CMK (cell line): ENCODE measurements around the gene RNF222.

Source experiments
- DNase-seq: peaks from one replicate; pipeline ENCODE4 v3.0.0-alpha.2; 2010; ENCODE audit warnings: low read depth

RNF222 gene

DNA sequence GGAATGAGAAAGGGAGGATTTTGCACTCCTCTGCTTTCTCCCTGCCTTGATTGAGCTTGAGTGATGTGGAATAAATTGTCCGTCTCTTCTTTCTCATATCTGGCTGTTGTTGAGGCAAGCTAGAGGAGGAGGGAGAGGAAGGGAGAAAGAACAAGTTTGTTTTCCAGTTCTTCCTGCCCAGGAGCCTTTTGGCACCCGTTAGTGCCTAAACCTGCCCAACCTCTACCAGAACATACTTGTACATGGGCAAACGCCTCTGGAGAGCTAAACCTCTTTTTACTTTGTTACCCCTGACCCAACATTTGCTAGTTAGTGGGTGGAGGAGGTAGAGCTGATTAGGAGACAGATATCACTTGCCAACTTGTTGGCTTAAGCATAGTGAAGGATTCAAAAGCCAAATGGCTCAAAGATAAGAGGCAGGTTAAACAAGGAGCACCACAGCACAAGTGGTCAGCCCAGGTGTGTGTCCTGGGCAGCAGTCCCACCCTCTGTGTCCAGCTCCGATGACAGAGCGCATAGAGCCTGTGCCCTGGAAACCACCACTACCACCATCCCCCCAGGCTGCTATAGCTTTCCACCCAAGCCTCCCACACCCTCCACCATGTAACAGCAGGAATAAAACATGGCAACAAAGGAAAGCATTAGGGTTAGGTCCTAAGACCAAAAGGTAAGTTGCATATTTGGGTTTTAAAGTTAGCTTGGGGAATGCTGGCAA, 51.5 kb downstream of the RNF222 start:
- DNase-seq, result no peak

DNA sequence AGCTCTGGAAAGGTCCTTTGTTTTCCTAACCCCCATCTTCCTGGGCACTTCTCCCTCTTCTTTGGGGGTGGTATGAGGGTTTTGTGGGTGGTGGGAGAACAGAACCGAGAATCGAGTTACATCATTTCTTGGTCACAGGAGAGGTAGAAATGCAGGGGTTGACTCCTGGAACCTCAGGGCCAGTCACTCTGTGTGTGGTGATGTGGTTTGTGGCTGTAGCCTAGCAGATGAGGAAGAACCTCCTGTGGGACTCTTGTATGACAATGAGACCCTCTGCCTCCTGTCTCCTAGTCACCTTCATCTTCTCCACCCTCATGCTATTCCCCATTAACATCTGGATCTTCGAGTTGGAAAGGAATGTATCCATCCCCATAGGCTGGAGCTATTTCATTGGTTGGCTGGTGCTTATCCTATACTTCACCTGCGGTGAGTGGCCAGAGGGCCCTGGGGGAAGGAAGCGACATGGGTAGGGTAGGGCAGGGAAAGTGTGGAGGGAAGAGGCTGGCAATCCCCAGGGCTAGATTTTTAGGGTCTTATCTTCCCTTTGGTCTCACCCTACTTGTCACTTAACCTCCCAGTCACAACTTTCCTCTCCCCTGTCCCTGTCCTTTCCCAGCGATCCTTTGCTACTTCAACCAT, 52.5 kb downstream of the RNF222 start:
- DNase-seq, result no peak

DNA sequence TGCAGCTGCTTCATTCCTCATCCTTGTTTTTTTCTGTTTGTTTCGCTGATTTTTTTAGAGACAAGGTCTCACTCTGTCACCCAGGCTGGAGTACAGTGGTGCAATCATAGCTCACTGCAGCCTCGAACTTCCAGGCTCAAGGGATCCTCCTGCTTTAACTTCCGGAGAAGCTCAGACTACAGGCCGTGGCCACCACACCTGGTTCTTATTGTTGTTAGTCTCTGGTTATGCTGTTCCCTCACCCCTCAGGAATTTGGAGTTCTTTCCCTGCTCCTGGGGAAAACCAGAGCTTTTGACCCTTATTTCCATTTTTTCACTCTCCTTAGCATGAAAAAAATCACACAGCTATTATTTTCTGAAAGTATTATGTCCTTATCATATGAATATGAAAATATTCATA, 56.2 kb downstream of the RNF222 start:
- no peak for DNase-seq
